ENCODE measurements around the gene DOCK4.

- TF ChIP-seq CTCF (IDR thresholded peaks at IDR 0.05) (no peak), POLR2A (IDR thresholded peaks at IDR 0.05) (no peak)
Observed at GRCh38 chr7:111980725-111981124, 225.5 kb downstream of the DOCK4 start.

All from thyroid gland (tissue), 4 donors.